HepG2 (cell line): ENCODE results near the gene GSS. TPM values are rescaled to one million over a fixed set of nuclear protein-coding genes. Genes with fewer than 3 reads are reported as not detected.

Source experiments
- ATAC-seq: fragments of 200-7000 bp; cut with Tn5 transposase; 3 replicates; pipeline ENCODE4 v1.9.1; 2020; ENCODE audit warnings: mild to moderate bottlenecking, moderate library complexity
- BruUV-seq: library from RNA; stranded (reverse); fragments of 400-500 nt; replicated peaks from 2 replicates; lab custom pipeline; 2021; lab: Mats Ljungman, UMichigan
- CTCF ChIA-PET: fragments of 300-600 bp; formaldehyde crosslinking; extraction: SDS; loops from one replicate; lab custom pipeline; 2021; ENCODE audit warnings: low total read pairs, inconsistent platforms, low intra/inter-chr PET ratio; lab: Yijun Ruan, JAX
- POLR2A ChIA-PET: fragments of 350-600 bp; sonication (Branson Sonifier 250); formaldehyde crosslinking; loops from one replicate; lab custom pipeline; 2020; ENCODE audit warnings: antibody characterized with exemption, inconsistent platforms; lab: Yijun Ruan, JAX
- DNase-seq: peaks from one replicate; pipeline ENCODE4 v3.0.0-alpha.2; 2015; ENCODE audit warnings: low spot score
- FAIRE-seq: peaks from 3 replicates; lab custom pipeline; 2011; peaks lifted over from hg19 to GRCh38; lab: Jason Lieb, UNC
- H2AFZ ChIP-seq: one replicate; pipeline ENCODE4 v1.6.1; 2011; ENCODE audit warnings: low read length, inconsistent platforms
- H3K27ac ChIP-seq: fragments of 300-600 bp; 3 replicates; pipeline ENCODE4 v1.8.0; 2011; ENCODE audit warnings: mixed run types, mild to moderate bottlenecking, mixed read lengths, low read length, inconsistent platforms; ENCODE audit not compliant: insufficient read depth; ENCODE audit errors: extremely low read length
- H3K27me3 ChIP-seq, 2 experiments: fragments of 200-600 bp in 1 of 2; 2 replicates in 1 of 2; 3 replicates in 1 of 2; pipeline versions ENCODE4 v1.6.0 to v1.8.0; 2011; ENCODE audit warnings: low read length in 2 of 2, mild to moderate bottlenecking in 2 of 2, moderate library complexity in 2 of 2, inconsistent platforms in 1 of 2; ENCODE audit not compliant: insufficient read depth in 2 of 2, control insufficient read depth in 1 of 2
- H3K36me3 ChIP-seq, 2 experiments: fragments of 200-600 bp in 1 of 2; replicated peaks in 1 of 2; 2 replicates in 1 of 2; 3 replicates in 1 of 2; pipeline versions ENCODE4 v1.5.1 to v1.8.0; 2011; ENCODE audit warnings: low read length in 2 of 2, inconsistent platforms in 1 of 2; ENCODE audit not compliant: insufficient read depth in 2 of 2, control insufficient read depth in 1 of 2
- H3K4me1 ChIP-seq: 2 replicates; pipeline ENCODE4 v1.5.1; 2012; ENCODE audit warnings: low read length, inconsistent platforms; ENCODE audit not compliant: insufficient read depth
- H3K4me2 ChIP-seq: 2 replicates; pipeline ENCODE4 v1.6.0; 2011; ENCODE audit warnings: low read depth, low read length, inconsistent platforms
- H3K4me3 ChIP-seq, 3 experiments: fragments of 200-600 bp in 1 of 3; sonication (generic), shearing (Covaris generic) in 1 of 3; replicated peaks in 1 of 3; 2 replicates each; pipeline ENCODE4 v1.5.1; 2011 to 2016; ENCODE audit warnings: low read length in 3 of 3, inconsistent platforms in 2 of 3, low read depth in 2 of 3, mild to moderate bottlenecking in 2 of 3, control low read depth in 1 of 3, mixed read lengths in 1 of 3; ENCODE audit not compliant: insufficient read depth in 1 of 3
- H3K79me2 ChIP-seq: one replicate; pipeline ENCODE4 v1.6.1; 2011; ENCODE audit warnings: low read length, inconsistent platforms; ENCODE audit not compliant: insufficient read depth
- H3K9ac ChIP-seq: 2 replicates; pipeline ENCODE4 v1.6.0; 2011; ENCODE audit warnings: mild to moderate bottlenecking, low read depth, low read length, inconsistent platforms; ENCODE audit not compliant: insufficient read depth
- H3K9me3 ChIP-seq: 2 replicates; pipeline ENCODE4 v1.5.1; 2012; ENCODE audit warnings: mild to moderate bottlenecking, low read length
- H4K20me1 ChIP-seq: 2 replicates; pipeline ENCODE4 v1.6.0; 2011; ENCODE audit warnings: inconsistent platforms, mild to moderate bottlenecking, low read length, moderate library complexity; ENCODE audit not compliant: insufficient read depth
- CREM ChIP-seq, 2 experiments: sonication (generic) in 1 of 2; formaldehyde crosslinking in 1 of 2; IDR thresholded peaks; 2 replicates each; pipeline versions ENCODE4 v1.4.0 to v1.6.1; 2016 to 2020; ENCODE audit warnings: antibody characterized with exemption in 1 of 2, mild to moderate bottlenecking in 1 of 2, missing genetic modification reagents in 1 of 2
- HDAC6 ChIP-seq: fragments of 200-600 bp; sonication (generic); IDR thresholded peaks from 2 replicates; pipeline ENCODE4 v1.7.0; 2017; ENCODE audit warnings: mild to moderate bottlenecking, antibody characterized with exemption, low read length, low read depth
- JUNB ChIP-seq: sonication (generic); formaldehyde crosslinking; IDR thresholded peaks from 2 replicates; pipeline ENCODE4 v1.8.0; 2022; ENCODE audit warnings: missing genetic modification reagents, mild to moderate bottlenecking, borderline replicate concordance
- KLF15 ChIP-seq: sonication (generic); formaldehyde crosslinking; IDR thresholded peaks from 2 replicates; pipeline ENCODE4 v1.8.1; 2023; ENCODE audit warnings: borderline replicate concordance, mild to moderate bottlenecking, inconsistent platforms, missing genetic modification reagents, mixed read lengths
- MAFK ChIP-seq, 2 experiments: IDR thresholded peaks in 1 of 2; conservative IDR thresholded peaks in 1 of 2; 2 replicates each; pipeline ENCODE4 v1.6.1; 2011; ENCODE audit warnings: improper control_type of control experiment in 2 of 2, low read length in 2 of 2
- PRPF4 ChIP-seq: fragments of 200-400 bp; formaldehyde crosslinking; IDR thresholded peaks from 2 replicates; pipeline ENCODE4 v1.6.1; 2016; ENCODE audit warnings: low read length, low read depth; ENCODE audit not compliant: poor library complexity, severe bottlenecking
- RAD21 ChIP-seq: fragments of 450-650 bp; formaldehyde crosslinking; IDR thresholded peaks from 2 replicates; pipeline ENCODE4 v1.5.0; 2020; ENCODE audit warnings: mild to moderate bottlenecking
- TBP ChIP-seq: sonication (generic); formaldehyde crosslinking; IDR thresholded peaks from 2 replicates; pipeline ENCODE4 v1.5.0; 2020; ENCODE audit warnings: missing genetic modification reagents
- ZFAT ChIP-seq: sonication (generic); formaldehyde crosslinking; conservative IDR thresholded peaks from 2 replicates; pipeline ENCODE4 v1.8.1; 2023; ENCODE audit warnings: missing genetic modification reagents, inconsistent platforms
- ZNF572 ChIP-seq: sonication (generic); formaldehyde crosslinking; IDR thresholded peaks from 2 replicates; pipeline ENCODE4 v1.5.1; 2020; ENCODE audit warnings: mild to moderate bottlenecking, missing genetic modification reagents
- ZNF782 ChIP-seq: sonication (generic); formaldehyde crosslinking; IDR thresholded peaks from 2 replicates; pipeline ENCODE4 v1.4.0; 2020; ENCODE audit warnings: missing genetic modification reagents, mild to moderate bottlenecking, borderline replicate concordance
- WGBS: methylation state at CpG from one replicate; pipeline ENCODE4 v1.1.6; 2017; ENCODE audit warnings: low lambda C conversion rate; 5-methylcytosine and 5-hydroxymethylcytosine counted together
- in situ Hi-C: cut with HindIII; loops from 2 replicates; pipeline ENCODE4 v1.10.0; 2017; ENCODE audit warnings: low pct_unique_long_range_greater_than_20kb; ENCODE audit not compliant: extremely low pct_ligation_motif_present
- intact Hi-C: fragments of 100-400 bp; cut with micrococcal nuclease; formaldehyde crosslinking; loops from one replicate; pipeline ENCODE4 v1.10.0; 2022; ENCODE audit not compliant: unreplicated experiment
- polyA plus RNA-seq, 8 experiments: library from polyadenylated mRNA; depleted of rRNA in 3 of 8; stranded (reverse) in 7 of 8; unstranded in 1 of 8; fragments of >200 nt; fragmentation: Illumina TruSeq in 4 of 8; extraction: Trizol in 4 of 8; gene quantifications; 2 replicates each; pipeline versions ENCODE4 v1.2.1 to v1.2.3, GENCODE V29; 2011 to 2016; ENCODE audit warnings: low read depth in 4 of 8, missing spikeins in 1 of 8, mixed read lengths in 1 of 8; ENCODE audit not compliant: insufficient read depth in 1 of 8
- total RNA-seq, 5 experiments: library from RNA; depleted of rRNA; stranded (reverse); fragments of >200 nt; fragmentation: Illumina TruSeq; extraction: Trizol; gene quantifications; 2 replicates each; pipeline ENCODE4 v1.2.3, GENCODE V29; 2016; ENCODE audit warnings: low read depth in 1 of 5
- TF ChIP-seq, protein P1 (sequence below): sonication (generic); formaldehyde crosslinking; IDR thresholded peaks from 2 replicates; pipeline ENCODE4 v1.4.0; 2020; ENCODE audit warnings: missing genetic modification reagents
- TF ChIP-seq, protein P2 (sequence below): IDR thresholded peaks from 2 replicates; pipeline ENCODE4 v1.6.1; 2012; ENCODE audit warnings: low read length, improper control_type of control experiment
- TF ChIP-seq, protein P3 (sequence below): fragments of 450-650 bp; IDR thresholded peaks from 2 replicates; pipeline ENCODE4 v1.6.1; 2017

GSS gene
- total and polyA plus RNA-seq, 2 of the 13 experiments (the other 11 are each of a cell fraction or from before 2014, with no cell fraction given): 80.1 to 102 TPM

DNA sequence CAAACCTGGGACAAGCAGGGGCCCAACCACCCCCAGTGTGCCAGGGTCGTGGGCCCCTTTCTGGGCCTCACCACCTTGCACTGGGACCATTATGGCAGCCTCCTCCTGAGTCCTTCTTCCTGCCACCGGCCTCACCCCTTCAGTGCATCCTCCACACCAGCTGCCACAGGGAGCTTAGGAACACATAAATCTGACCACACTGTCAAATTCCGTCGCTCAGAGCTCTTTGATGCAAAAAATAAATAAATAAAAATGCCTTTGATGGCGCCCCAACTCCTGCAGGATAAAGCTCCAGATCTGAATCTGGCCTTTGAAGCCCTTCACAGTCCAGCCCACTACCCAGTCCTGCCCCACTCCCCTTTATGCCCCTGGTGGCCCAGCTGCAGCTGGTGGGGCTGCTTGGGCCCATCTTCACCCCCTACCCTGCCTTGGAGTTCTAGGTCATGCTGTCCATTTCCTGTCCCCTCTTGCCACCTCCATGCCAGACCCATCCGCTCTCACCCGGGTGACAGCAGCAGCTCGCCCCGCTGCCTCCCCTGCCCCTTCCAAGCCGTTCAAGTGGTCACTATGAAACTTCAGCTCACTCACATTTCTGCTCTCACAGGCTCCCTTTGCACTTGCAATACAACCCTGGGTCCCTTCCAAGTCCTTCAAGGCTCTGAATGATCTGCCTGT is 16.1 kb upstream of the GSS start:
- H3K4me3 ChIP-seq: no peak overlapping the region
- 32% methylated on average over 10 of the region's 10 CpGs for WGBS
- intact Hi-C loops: no loop called here
- no TSS peak for BruUV-seq
- H3K79me2 ChIP-seq: no peaks in the 10 kb centered on the region
- H3K4me2 ChIP-seq: no peak overlapping the region
- H3K27ac ChIP-seq: no peak overlapping the region
- peaks cover 0 to 13% of the 10 kb centered on the region in 2 experiments; a peak in 2 of 5 replicates for H3K27me3 ChIP-seq
- H3K9ac ChIP-seq: no peak overlapping the region
- H2AFZ ChIP-seq: no peak overlapping the region
- no peak for FAIRE-seq
- no peaks in the 10 kb centered on the region for H4K20me1 ChIP-seq
- peaks cover 19% of the 10 kb centered on the region for H3K4me1 ChIP-seq
- in situ Hi-C loops: no loop called here
- DNase-seq: no peak
- ChIA-PET CTCF (no interaction called here), POLR2A (no interaction called here)
- H3K9me3 ChIP-seq: no peaks in the 10 kb centered on the region
- no peaks in the 10 kb centered on the region for H3K36me3 ChIP-seq
- no peak for ATAC-seq
- no peak for TF ChIP-seq RAD21 (CRISPR knock-in tag)
- TF ChIP-seq, protein P1, sequence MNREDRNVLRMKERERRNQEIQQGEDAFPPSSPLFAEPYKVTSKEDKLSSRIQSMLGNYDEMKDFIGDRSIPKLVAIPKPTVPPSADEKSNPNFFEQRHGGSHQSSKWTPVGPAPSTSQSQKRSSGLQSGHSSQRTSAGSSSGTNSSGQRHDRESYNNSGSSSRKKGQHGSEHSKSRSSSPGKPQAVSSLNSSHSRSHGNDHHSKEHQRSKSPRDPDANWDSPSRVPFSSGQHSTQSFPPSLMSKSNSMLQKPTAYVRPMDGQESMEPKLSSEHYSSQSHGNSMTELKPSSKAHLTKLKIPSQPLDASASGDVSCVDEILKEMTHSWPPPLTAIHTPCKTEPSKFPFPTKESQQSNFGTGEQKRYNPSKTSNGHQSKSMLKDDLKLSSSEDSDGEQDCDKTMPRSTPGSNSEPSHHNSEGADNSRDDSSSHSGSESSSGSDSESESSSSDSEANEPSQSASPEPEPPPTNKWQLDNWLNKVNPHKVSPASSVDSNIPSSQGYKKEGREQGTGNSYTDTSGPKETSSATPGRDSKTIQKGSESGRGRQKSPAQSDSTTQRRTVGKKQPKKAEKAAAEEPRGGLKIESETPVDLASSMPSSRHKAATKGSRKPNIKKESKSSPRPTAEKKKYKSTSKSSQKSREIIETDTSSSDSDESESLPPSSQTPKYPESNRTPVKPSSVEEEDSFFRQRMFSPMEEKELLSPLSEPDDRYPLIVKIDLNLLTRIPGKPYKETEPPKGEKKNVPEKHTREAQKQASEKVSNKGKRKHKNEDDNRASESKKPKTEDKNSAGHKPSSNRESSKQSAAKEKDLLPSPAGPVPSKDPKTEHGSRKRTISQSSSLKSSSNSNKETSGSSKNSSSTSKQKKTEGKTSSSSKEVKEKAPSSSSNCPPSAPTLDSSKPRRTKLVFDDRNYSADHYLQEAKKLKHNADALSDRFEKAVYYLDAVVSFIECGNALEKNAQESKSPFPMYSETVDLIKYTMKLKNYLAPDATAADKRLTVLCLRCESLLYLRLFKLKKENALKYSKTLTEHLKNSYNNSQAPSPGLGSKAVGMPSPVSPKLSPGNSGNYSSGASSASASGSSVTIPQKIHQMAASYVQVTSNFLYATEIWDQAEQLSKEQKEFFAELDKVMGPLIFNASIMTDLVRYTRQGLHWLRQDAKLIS (CRISPR knock-in tag): no peak
- no peak for TF ChIP-seq JUNB (CRISPR knock-in tag)
- no peak for TF ChIP-seq MAFK (conservative IDR thresholded peaks at IDR 0.05 in 1 of 2, IDR thresholded peaks at IDR 0.05 in 1 of 2; ENCODE audit: low read length in 2 of 2)
- no peak for TF ChIP-seq PRPF4
- no peak for TF ChIP-seq ZNF782 (CRISPR knock-in tag)
- TF ChIP-seq, protein P2, sequence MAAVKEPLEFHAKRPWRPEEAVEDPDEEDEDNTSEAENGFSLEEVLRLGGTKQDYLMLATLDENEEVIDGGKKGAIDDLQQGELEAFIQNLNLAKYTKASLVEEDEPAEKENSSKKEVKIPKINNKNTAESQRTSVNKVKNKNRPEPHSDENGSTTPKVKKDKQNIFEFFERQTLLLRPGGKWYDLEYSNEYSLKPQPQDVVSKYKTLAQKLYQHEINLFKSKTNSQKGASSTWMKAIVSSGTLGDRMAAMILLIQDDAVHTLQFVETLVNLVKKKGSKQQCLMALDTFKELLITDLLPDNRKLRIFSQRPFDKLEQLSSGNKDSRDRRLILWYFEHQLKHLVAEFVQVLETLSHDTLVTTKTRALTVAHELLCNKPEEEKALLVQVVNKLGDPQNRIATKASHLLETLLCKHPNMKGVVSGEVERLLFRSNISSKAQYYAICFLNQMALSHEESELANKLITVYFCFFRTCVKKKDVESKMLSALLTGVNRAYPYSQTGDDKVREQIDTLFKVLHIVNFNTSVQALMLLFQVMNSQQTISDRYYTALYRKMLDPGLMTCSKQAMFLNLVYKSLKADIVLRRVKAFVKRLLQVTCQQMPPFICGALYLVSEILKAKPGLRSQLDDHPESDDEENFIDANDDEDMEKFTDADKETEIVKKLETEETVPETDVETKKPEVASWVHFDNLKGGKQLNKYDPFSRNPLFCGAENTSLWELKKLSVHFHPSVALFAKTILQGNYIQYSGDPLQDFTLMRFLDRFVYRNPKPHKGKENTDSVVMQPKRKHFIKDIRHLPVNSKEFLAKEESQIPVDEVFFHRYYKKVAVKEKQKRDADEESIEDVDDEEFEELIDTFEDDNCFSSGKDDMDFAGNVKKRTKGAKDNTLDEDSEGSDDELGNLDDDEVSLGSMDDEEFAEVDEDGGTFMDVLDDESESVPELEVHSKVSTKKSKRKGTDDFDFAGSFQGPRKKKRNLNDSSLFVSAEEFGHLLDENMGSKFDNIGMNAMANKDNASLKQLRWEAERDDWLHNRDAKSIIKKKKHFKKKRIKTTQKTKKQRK: no peak
- TF ChIP-seq KLF15 (CRISPR knock-in tag): no peak
- TF ChIP-seq ZFAT: no peak
- no peak for TF ChIP-seq HDAC6
- TF ChIP-seq, protein P3, sequence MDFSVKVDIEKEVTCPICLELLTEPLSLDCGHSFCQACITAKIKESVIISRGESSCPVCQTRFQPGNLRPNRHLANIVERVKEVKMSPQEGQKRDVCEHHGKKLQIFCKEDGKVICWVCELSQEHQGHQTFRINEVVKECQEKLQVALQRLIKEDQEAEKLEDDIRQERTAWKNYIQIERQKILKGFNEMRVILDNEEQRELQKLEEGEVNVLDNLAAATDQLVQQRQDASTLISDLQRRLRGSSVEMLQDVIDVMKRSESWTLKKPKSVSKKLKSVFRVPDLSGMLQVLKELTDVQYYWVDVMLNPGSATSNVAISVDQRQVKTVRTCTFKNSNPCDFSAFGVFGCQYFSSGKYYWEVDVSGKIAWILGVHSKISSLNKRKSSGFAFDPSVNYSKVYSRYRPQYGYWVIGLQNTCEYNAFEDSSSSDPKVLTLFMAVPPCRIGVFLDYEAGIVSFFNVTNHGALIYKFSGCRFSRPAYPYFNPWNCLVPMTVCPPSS: no peak
- no peak for TF ChIP-seq TBP
- no peak for TF ChIP-seq CREM (IDR thresholded peaks at IDR 0.05)
- no peak for TF ChIP-seq CREM (CRISPR knock-in tag; IDR thresholded peaks at IDR 0.05)
- TF ChIP-seq ZNF572: no peak
